ENCODE data around the gene AK3. TPM values are rescaled to one million over a fixed set of nuclear protein-coding genes. Genes with fewer than 3 reads are reported as not detected.

The AK3 gene
- total and polyA plus RNA-seq, 10 of the 15 experiments (the other 5 are each of a cell fraction or from before 2014, with no cell fraction given) = 14.2 to 86.6 (median 43.9) TPM

DNA sequence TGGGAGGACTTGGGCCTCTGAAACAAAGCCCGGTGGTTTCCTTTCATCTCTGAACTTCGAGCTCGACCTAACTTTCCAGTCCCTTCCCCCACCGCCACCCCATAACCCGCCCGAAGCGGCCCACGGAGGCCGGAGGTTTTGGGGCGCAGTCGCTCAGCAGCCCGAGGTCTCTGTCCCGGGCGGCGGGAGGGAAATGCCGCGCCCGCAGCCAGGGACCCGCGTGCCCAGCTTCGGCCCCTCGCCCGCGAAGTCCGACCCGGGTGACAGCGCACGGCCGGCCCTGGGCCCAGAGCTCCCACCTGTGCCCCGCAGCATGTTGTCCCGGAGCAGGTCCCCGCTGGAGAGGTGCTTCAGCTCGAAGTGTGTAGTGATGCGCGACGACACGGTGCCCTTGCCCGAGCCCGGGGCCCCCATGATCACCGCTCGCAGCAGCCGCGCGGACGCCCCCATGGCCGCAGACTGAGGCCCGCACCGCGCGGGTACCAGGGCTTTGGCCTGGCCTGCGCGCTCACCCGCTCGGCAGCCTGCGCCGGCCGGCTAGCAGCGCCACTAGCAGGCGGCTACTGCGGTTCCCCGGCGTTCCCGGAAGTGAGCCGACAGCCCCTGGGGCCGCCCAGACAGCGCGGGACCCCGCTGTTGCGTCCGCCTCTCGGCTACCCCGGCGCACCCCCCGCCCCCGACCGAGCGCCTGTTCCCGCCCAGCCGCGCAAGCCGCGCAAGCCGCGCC, at the start of gene AK3 (continued):
- TF ChIP-seq, protein P1, sequence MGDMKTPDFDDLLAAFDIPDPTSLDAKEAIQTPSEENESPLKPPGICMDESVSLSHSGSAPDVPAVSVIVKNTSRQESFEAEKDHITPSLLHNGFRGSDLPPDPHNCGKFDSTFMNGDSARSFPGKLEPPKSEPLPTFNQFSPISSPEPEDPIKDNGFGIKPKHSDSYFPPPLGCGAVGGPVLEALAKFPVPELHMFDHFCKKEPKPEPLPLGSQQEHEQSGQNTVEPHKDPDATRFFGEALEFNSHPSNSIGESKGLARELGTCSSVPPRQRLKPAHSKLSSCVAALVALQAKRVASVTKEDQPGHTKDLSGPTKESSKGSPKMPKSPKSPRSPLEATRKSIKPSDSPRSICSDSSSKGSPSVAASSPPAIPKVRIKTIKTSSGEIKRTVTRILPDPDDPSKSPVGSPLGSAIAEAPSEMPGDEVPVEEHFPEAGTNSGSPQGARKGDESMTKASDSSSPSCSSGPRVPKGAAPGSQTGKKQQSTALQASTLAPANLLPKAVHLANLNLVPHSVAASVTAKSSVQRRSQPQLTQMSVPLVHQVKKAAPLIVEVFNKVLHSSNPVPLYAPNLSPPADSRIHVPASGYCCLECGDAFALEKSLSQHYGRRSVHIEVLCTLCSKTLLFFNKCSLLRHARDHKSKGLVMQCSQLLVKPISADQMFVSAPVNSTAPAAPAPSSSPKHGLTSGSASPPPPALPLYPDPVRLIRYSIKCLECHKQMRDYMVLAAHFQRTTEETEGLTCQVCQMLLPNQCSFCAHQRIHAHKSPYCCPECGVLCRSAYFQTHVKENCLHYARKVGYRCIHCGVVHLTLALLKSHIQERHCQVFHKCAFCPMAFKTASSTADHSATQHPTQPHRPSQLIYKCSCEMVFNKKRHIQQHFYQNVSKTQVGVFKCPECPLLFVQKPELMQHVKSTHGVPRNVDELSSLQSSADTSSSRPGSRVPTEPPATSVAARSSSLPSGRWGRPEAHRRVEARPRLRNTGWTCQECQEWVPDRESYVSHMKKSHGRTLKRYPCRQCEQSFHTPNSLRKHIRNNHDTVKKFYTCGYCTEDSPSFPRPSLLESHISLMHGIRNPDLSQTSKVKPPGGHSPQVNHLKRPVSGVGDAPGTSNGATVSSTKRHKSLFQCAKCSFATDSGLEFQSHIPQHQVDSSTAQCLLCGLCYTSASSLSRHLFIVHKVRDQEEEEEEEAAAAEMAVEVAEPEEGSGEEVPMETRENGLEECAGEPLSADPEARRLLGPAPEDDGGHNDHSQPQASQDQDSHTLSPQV (IDR thresholded peaks at IDR 0.05) = no peak
- TF ChIP-seq GABPA (IDR thresholded peaks at IDR 0.05; ENCODE audit: low read depth) = no peak
- TF ChIP-seq CHD4 (IDR thresholded peaks at IDR 0.05) = no peak
- TF ChIP-seq ESRRA (IDR thresholded peaks at IDR 0.05; ENCODE audit: low read length) = no peak
- TF ChIP-seq CHD1 (IDR thresholded peaks at IDR 0.05; ENCODE audit: low read depth, low read length) = no peak
- peak; percentile 48 for TF ChIP-seq CREB1 (IDR thresholded peaks at IDR 0.05; ENCODE audit: low read depth)
- 0 out of 2 replicates have a peak, but pooled peaks have one; percentile 16 for TF ChIP-seq TBL1XR1 (IDR thresholded peaks at IDR 0.05; ENCODE audit: low read depth, low read length)
- no peak for TF ChIP-seq KAT2A (conservative IDR thresholded peaks at IDR 0.05; ENCODE audit: control insufficient read depth, low read depth, low read length)
- TF ChIP-seq, protein P2, sequence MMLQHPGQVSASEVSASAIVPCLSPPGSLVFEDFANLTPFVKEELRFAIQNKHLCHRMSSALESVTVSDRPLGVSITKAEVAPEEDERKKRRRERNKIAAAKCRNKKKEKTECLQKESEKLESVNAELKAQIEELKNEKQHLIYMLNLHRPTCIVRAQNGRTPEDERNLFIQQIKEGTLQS (IDR thresholded peaks at IDR 0.05; ENCODE audit: borderline replicate concordance, extremely low read depth, low read depth, low read length) = no peak
- TF ChIP-seq RCOR1 (conservative IDR thresholded peaks at IDR 0.05; ENCODE audit: low read depth, low read length) = no peak
- TF ChIP-seq, protein P3, sequence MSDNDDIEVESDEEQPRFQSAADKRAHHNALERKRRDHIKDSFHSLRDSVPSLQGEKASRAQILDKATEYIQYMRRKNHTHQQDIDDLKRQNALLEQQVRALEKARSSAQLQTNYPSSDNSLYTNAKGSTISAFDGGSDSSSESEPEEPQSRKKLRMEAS (IDR thresholded peaks at IDR 0.05; ENCODE audit: low read depth, low read length) = peak; percentile 51
- no peak for TF ChIP-seq NR2C2 (IDR thresholded peaks at IDR 0.05; ENCODE audit: borderline replicate concordance, control insufficient read depth, insufficient read length, low read depth)
- no peak for TF ChIP-seq TCF7 (IDR thresholded peaks at IDR 0.05; ENCODE audit: borderline replicate concordance)
- TF ChIP-seq MYB (IDR thresholded peaks at IDR 0.05; ENCODE audit: borderline replicate concordance, low read depth, low read length) = no peak
- TF ChIP-seq CEBPB (IDR thresholded peaks at IDR 0.05; ENCODE audit: borderline replicate concordance in 1 of 2, low read depth in 2 of 2, low read length in 2 of 2) = no peak
- no peak for TF ChIP-seq SUZ12 (IDR thresholded peaks at IDR 0.05; ENCODE audit: unreplicated experiment)
- TF ChIP-seq NFIC (IDR thresholded peaks at IDR 0.05; ENCODE audit: low read depth, low read length) = no peak
- TF ChIP-seq, protein P4, sequence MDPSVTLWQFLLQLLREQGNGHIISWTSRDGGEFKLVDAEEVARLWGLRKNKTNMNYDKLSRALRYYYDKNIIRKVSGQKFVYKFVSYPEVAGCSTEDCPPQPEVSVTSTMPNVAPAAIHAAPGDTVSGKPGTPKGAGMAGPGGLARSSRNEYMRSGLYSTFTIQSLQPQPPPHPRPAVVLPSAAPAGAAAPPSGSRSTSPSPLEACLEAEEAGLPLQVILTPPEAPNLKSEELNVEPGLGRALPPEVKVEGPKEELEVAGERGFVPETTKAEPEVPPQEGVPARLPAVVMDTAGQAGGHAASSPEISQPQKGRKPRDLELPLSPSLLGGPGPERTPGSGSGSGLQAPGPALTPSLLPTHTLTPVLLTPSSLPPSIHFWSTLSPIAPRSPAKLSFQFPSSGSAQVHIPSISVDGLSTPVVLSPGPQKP (IDR thresholded peaks at IDR 0.05; ENCODE audit: low read depth, low read length) = peak; percentile 59
- no peak for TF ChIP-seq ZNF274 (IDR thresholded peaks at IDR 0.05; ENCODE audit: insufficient read depth, insufficient read length)
- peak; percentile 85 for TF ChIP-seq NR2F1 (conservative IDR thresholded peaks at IDR 0.05)
- no peak for TF ChIP-seq MEF2A (IDR thresholded peaks at IDR 0.05; ENCODE audit: insufficient read depth, low read depth, low read length)
- TF ChIP-seq STAT1 (conservative IDR thresholded peaks at IDR 0.05) = peak; percentile 42; the same call in 1 of the 2 replicates
- TF ChIP-seq, protein P5, sequence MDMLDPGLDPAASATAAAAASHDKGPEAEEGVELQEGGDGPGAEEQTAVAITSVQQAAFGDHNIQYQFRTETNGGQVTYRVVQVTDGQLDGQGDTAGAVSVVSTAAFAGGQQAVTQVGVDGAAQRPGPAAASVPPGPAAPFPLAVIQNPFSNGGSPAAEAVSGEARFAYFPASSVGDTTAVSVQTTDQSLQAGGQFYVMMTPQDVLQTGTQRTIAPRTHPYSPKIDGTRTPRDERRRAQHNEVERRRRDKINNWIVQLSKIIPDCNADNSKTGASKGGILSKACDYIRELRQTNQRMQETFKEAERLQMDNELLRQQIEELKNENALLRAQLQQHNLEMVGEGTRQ (IDR thresholded peaks at IDR 0.05; ENCODE audit: borderline replicate concordance, low read depth, low read length) = no peak
- TF ChIP-seq BHLHE40 (IDR thresholded peaks at IDR 0.05; ENCODE audit: borderline replicate concordance in 1 of 2, low read depth in 2 of 2, low read length in 1 of 2) = peak; percentile 16 to 52; a peak in 2 of 4 replicates
- TF ChIP-seq ZBED1 (IDR thresholded peaks at IDR 0.05; ENCODE audit: borderline replicate concordance) = no peak
